Anterior cingulate cortex (tissue), 58 donors: ENCODE data around the gene TTLL6.

Experiments used
- DNase-seq, 58 donors: peaks; one replicate each; lab custom pipeline; 2025; lab: John Stamatoyannopoulos, UW

TTLL6 gene

DNA sequence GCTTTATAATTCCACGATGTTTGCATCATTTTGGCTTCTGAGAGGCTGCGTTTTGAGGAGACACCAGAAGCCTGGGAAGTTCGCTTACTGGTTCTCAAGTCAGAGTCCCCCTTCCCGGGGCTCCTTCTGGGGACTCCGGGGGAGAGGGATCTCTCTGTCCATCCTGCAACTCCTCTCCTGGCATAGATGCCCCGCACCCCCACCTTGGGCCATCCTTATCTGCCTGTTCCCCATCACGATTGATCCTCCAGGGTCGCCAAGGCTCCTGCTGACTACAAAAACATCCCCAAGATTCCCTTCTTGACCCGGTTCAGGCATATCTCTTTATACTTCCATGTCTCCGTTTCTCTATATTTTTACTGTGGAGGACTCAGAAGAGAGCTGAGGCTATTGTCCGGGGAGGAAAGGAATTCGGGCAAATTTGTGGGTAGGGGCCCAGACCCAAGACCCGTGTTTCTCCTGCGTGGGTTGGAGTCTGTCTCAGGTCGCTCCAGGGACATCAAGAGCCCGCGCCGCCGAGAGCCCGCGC lies 70.0 kb downstream of the TTLL6 start:
- DNase-seq = no peak

DNA sequence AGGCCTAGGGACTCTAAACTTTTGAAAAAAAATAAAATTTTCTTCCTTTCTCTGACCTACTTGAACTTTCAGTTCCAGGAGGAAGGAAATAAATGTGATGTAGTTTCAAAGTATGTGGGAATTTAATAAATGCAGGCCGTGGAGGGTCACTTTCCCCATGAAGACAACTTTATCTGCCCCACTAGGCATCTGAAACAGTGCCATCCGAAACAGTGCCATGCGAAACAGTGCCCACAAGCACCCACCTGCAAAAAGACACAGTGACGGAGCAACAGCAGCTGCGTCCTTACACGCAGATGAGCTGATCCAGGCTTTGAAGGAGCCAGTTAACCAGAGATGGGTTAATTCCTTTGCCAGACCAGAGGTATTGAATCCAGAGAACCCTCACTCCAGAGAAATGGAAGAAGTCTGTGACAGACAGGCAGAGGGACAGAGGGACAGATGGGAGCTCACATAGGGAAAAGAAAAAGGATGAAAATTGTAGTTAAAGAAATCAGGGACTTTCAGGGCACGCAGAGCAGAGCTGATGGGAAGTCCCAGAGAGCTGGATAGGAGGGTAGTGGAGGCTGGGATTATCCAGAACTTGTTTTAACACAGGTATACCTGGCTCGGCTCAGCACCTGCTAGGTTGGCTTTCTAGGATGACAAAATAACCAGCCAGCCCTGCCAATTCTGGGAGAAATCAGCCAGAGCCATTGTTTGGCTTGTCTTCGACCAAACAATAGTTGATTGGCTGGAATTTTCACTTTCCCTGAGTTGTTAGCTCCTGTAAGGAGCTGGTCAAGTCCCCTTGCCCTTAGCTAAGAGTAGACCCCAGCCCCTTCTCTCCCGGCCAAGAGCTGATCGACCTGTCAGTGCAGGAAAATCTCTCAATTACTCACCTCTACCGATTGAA lies 71.4 kb downstream of the TTLL6 start:
- no peak for DNase-seq

GRCh38 chr17:48740537-48740936 lies 76.5 kb downstream of the TTLL6 start:
- DNase-seq = no peak

- DNase-seq = no peak
These were observed 78.1 kb downstream of the TTLL6 start for GRCh38 chr17:48738803-48739526.

GRCh38 chr17:48738424-48738802 lies 78.6 kb downstream of the TTLL6 start:
- no peak for DNase-seq

- DNase-seq = no peak
These were observed 79.5 kb downstream of the TTLL6 start for GRCh38 chr17:48737330-48738043.

GRCh38 chr17:48735062-48735351 lies 82.0 kb downstream of the TTLL6 start:
- DNase-seq = no peak

- no peak for DNase-seq
These were observed 82.5 kb downstream of the TTLL6 start for GRCh38 chr17:48734333-48735061.

DNA sequence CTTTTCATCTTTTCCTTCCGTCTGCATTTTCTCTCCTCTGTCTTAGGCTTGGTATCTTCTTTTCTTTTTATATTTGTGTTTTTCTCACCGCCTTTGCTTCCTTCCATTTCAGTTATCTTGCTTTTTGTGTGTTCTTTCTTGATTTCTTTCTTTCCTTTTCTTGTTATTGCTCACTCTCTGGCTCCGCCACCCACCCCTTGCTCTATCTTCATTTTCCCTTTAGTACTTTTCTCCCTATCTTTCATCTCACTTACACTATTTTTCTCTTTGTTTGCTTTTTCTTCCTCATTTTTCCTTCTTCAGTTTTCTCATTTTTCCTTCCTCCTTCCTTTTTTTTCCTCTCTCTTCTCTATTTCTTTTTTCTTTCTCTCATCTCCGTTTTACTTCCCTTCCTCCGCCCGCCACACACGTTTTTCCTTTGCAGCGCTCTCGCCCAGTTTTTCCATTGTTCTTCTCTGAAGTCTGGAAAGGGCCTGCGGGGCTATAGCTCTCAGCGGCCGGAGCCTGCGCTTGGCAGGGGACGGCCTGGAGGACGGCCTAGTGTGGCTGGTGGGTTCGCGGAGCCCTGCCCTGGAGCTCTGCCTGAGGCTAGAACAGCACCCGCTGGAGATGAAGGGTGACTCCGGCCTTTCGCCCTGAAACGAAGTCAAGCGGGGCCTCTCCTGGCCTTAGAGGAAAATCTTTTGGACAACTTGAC lies 83.2 kb downstream of the TTLL6 start:
- no peak for DNase-seq

DNA sequence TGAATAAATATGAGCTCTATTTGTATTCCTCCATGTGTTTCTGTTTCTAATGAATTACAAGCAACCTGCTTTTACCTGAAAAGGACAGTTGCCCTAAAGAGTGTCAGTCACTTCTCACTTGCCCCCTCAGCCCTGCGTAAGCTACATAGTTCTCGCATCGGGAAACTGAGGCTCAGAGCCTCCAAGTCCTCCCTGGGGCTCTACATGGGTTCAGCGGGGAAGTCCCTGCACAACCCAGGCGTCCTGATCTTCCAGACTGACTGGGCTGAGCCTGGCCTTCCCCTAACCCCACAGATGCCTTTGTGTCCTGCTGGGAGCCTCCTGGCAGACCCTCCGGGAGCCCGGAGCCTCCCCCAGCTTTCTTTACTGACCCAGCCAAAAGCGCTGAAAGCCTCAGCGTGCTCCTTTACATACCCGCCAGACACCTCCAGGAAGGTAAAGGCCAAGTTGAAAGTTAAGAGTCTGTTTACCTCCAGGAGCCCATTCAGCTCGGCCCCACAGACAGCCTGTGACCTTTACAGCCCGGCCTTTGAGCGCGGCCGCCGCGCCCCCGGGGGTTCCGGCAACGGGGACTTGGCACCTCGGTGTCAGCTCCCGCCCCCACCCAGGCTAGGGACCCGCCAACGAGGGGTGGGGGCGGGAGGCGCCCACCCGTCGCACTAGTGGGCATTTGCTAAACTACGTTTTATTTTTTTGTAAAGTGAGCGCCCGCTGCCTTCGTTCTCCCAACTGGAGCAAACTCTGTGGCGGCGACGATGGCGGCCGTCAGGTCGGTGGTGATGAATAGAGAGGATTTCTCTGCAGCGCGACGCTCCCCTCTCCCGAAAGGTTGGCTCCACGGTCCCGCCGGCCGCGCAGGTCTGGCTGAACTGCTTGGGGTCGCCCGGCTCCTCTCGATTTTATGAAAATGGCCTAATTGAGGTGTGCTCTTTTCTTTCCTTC lies 84.1 kb downstream of the TTLL6 start:
- DNase-seq = no peak

DNA sequence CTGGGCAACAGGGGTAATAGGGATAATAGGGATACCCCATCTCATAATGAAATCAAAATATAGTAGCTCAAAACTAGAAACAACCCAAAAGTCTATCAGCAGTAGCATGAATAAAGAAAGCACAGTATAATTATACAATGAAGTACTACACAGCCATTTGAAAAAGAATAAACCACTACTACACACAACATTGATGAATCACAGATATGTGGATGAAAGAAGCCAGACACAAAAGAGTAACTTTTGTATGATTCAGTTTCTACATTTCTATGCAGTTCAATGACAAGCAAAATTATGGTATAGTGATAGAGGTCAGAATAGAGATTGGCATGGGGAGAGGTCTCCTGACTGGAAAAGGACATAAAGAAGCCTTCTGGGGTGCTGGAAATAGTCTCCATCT lies 85.7 kb downstream of the TTLL6 start:
- no peak for DNase-seq

DNA sequence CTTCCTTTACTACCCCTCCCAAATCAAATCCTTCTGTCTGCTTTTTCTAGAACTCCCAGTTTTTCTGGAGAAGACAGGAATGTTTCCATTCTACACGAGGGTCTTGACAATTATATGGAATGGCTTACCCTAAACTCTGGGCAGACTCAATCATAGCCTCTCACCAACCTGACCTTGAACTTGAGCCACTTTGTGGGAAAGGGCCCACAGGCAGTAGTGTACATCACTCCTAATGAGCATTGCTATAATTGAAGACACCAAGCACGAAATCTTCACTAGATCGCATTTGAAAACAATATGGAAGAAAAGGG lies 86.8 kb downstream of the TTLL6 start:
- no peak for DNase-seq

- no peak for DNase-seq
These were observed 87.4 kb downstream of the TTLL6 start for GRCh38 chr17:48729335-48730239.

DNA sequence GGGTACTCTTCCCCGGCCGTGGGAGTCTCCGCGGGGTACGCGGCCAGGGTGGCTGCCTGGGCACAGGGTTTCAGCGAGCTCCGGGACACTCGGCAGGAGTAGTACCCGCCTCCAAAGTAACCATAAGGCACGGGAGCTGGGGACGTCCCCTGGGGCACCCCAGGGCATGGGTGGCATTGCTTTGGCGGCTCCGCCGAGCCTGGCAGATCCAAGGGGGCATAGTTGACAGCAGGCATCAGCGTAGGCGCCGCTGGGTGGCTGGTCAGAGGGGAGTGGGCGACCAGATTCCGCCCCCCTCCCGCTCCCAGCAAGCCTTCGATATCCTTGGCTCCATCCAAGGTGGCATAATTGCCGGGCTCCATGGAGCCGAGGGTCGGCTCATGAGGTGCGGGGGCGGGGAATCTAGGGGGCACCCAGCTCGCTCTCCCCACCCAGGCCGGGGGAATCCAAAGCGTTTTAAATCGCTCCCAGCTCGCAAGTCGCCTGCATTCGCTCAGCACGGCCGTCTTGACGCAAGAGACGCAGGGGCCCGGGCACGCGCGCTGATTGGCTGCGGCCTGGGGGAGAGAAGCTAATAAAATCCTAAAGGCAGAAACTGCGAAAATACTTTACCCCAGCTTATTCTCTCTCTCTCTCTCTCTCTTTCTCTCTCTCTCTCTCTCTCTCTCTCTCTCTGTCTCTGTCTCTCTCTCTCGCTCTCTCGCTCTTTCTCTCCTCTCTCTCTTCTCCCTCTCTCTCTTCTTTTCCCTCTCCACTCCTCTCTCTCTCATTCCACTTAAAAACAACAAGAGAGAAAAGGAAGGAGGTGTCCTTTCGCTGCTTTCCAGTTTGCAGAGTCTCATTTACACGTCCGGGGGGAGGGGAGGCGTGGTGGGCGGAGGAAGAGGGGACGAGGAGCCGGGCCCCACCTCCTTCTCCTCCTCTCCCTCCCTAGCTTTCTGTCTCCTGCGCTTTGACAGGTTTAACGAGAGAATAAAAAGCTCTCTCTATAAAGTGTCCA lies 88.5 kb downstream of the TTLL6 start, which contains the start of gene HOXB13:
Gene HOXB13 (minus strand): TSS at position 519 of the 1,000 bp plus-strand sequence. CDS start 157 bp downstream, at position 362.
- DNase-seq = no peak

GRCh38 chr17:48727415-48728175 lies 89.4 kb downstream of the TTLL6 start:
- DNase-seq = no peak

GRCh38 chr17:48726916-48727286 lies 90.1 kb downstream of the TTLL6 start:
- no peak for DNase-seq
